Spleen (tissue), 7 donors: Measurements from ENCODE around the gene CCDC192.

ENCODE experiments used
- CTCF ChIP-seq, 11 experiments: fragments of 200-600 bp in 7 of 11; fragments of 450-650 bp in 4 of 11; sonication (generic) in 4 of 11; IDR thresholded peaks in 8 of 11; conservative IDR thresholded peaks in 3 of 11; 1 replicate in 7 of 11; 2 replicates in 4 of 11; pipeline versions ENCODE4 v1.4.0 to v1.8.0; 2016 to 2021; ENCODE audit warnings: antibody characterized with exemption in 11 of 11, inconsistent platforms in 4 of 11, mild to moderate bottlenecking in 1 of 11
- POLR2A ChIP-seq, 3 donors: fragments of 450-650 bp; IDR thresholded peaks; one replicate each; pipeline ENCODE4 v1.5.1; 2017; ENCODE audit warnings: antibody characterized with exemption in 3 of 3, mild to moderate bottlenecking in 1 of 3
- POLR2AphosphoS5 ChIP-seq, 3 donors: sonication (generic); formaldehyde crosslinking; IDR thresholded peaks; one replicate each; pipeline ENCODE4 v1.5.1; 2017; ENCODE audit warnings: antibody characterized with exemption in 3 of 3
- donor health status: DM: no; HTN: no; CAD: no; lungs with moderate emphysema.
- donor health status: DM: no; HTN: no; CAD: no.
- donor health status: DM: no; HTN: no; CAD: no.

- no peak for TF ChIP-seq POLR2A (IDR thresholded peaks at IDR 0.05)
- TF ChIP-seq CTCF (IDR thresholded peaks at IDR 0.05 in 8 of 11, conservative IDR thresholded peaks at IDR 0.05 in 3 of 11): no peak
- no peak for TF ChIP-seq POLR2AphosphoS5 (IDR thresholded peaks at IDR 0.05)
These were observed 18.3 kb upstream of the CCDC192 start for GRCh38 chr5:127684726-127685467.
